Measurements from ENCODE around the gene BAMBI. TPM values are rescaled to one million over a fixed set of nuclear protein-coding genes. Genes with fewer than 3 reads are reported as not detected.

BAMBI gene
- total RNA-seq, 1 donor from 2014 or later, result 197 TPM

Other genes with a start within 250 kb of the BAMBI start
- gene WAC, start 144.4 kb upstream of the BAMBI start, total RNA-seq (ENCODE audit: insufficient read depth, low replicate concordance), result 156 TPM